HepG2 (cell line): Measurements from ENCODE around the gene NOG. TPM values are rescaled to one million over a fixed set of nuclear protein-coding genes. Genes with fewer than 3 reads are reported as not detected.
A peak's percentile ranks its signal among the peaks of the same experiment; 100 is the strongest.

Experiments used
- ATAC-seq: fragments of 200-7000 bp; cut with Tn5 transposase; 3 replicates; pipeline ENCODE4 v1.9.1; 2020; ENCODE audit warnings: mild to moderate bottlenecking, moderate library complexity
- BruUV-seq: library from RNA; stranded (reverse); fragments of 400-500 nt; replicated peaks from 2 replicates; lab custom pipeline; 2021; lab: Mats Ljungman, UMichigan
- CTCF ChIA-PET: fragments of 300-600 bp; formaldehyde crosslinking; extraction: SDS; loops from one replicate; lab custom pipeline; 2021; ENCODE audit warnings: low total read pairs, inconsistent platforms, low intra/inter-chr PET ratio; lab: Yijun Ruan, JAX
- POLR2A ChIA-PET: fragments of 350-600 bp; sonication (Branson Sonifier 250); formaldehyde crosslinking; loops from one replicate; lab custom pipeline; 2020; ENCODE audit warnings: antibody characterized with exemption, inconsistent platforms; lab: Yijun Ruan, JAX
- DNase-seq: peaks from one replicate; pipeline ENCODE4 v3.0.0-alpha.2; 2015; ENCODE audit warnings: low spot score
- FAIRE-seq: peaks from 3 replicates; lab custom pipeline; 2011; peaks lifted over from hg19 to GRCh38; lab: Jason Lieb, UNC
- H2AFZ ChIP-seq: one replicate; pipeline ENCODE4 v1.6.1; 2011; ENCODE audit warnings: low read length, inconsistent platforms
- H3K27ac ChIP-seq: fragments of 300-600 bp; 3 replicates; pipeline ENCODE4 v1.8.0; 2011; ENCODE audit warnings: mixed run types, mild to moderate bottlenecking, mixed read lengths, low read length, inconsistent platforms; ENCODE audit not compliant: insufficient read depth; ENCODE audit errors: extremely low read length
- H3K27me3 ChIP-seq, 2 experiments: fragments of 200-600 bp in 1 of 2; 2 replicates in 1 of 2; 3 replicates in 1 of 2; pipeline versions ENCODE4 v1.6.0 to v1.8.0; 2011; ENCODE audit warnings: low read length in 2 of 2, mild to moderate bottlenecking in 2 of 2, moderate library complexity in 2 of 2, inconsistent platforms in 1 of 2; ENCODE audit not compliant: insufficient read depth in 2 of 2, control insufficient read depth in 1 of 2
- H3K36me3 ChIP-seq, 2 experiments: fragments of 200-600 bp in 1 of 2; replicated peaks in 1 of 2; 2 replicates in 1 of 2; 3 replicates in 1 of 2; pipeline versions ENCODE4 v1.5.1 to v1.8.0; 2011; ENCODE audit warnings: low read length in 2 of 2, inconsistent platforms in 1 of 2; ENCODE audit not compliant: insufficient read depth in 2 of 2, control insufficient read depth in 1 of 2
- H3K4me1 ChIP-seq: 2 replicates; pipeline ENCODE4 v1.5.1; 2012; ENCODE audit warnings: low read length, inconsistent platforms; ENCODE audit not compliant: insufficient read depth
- H3K4me2 ChIP-seq: 2 replicates; pipeline ENCODE4 v1.6.0; 2011; ENCODE audit warnings: low read depth, low read length, inconsistent platforms
- H3K4me3 ChIP-seq, 3 experiments: fragments of 200-600 bp in 1 of 3; sonication (generic), shearing (Covaris generic) in 1 of 3; replicated peaks in 1 of 3; 2 replicates each; pipeline ENCODE4 v1.5.1; 2011 to 2016; ENCODE audit warnings: low read length in 3 of 3, inconsistent platforms in 2 of 3, low read depth in 2 of 3, mild to moderate bottlenecking in 2 of 3, control low read depth in 1 of 3, mixed read lengths in 1 of 3; ENCODE audit not compliant: insufficient read depth in 1 of 3
- H3K79me2 ChIP-seq: one replicate; pipeline ENCODE4 v1.6.1; 2011; ENCODE audit warnings: low read length, inconsistent platforms; ENCODE audit not compliant: insufficient read depth
- H3K9ac ChIP-seq: 2 replicates; pipeline ENCODE4 v1.6.0; 2011; ENCODE audit warnings: mild to moderate bottlenecking, low read depth, low read length, inconsistent platforms; ENCODE audit not compliant: insufficient read depth
- H3K9me3 ChIP-seq: 2 replicates; pipeline ENCODE4 v1.5.1; 2012; ENCODE audit warnings: mild to moderate bottlenecking, low read length
- H4K20me1 ChIP-seq: 2 replicates; pipeline ENCODE4 v1.6.0; 2011; ENCODE audit warnings: inconsistent platforms, mild to moderate bottlenecking, low read length, moderate library complexity; ENCODE audit not compliant: insufficient read depth
- ASH2L ChIP-seq: fragments of 300-600, 200-600 bp; sonication (generic); IDR thresholded peaks from 2 replicates; pipeline ENCODE4 v1.7.0; 2017; ENCODE audit warnings: low read depth, mild to moderate bottlenecking, moderate library complexity, mixed read lengths, low read length; ENCODE audit not compliant: insufficient read length
- CBX2 ChIP-seq, 2 experiments: fragments of 200-600 bp in 1 of 2; sonication (generic); formaldehyde crosslinking in 1 of 2; IDR thresholded peaks; 2 replicates each; pipeline versions ENCODE4 v1.7.0 to v1.8.1; 2018 to 2022; ENCODE audit warnings: low read depth in 2 of 2, low read length in 1 of 2, mild to moderate bottlenecking in 1 of 2, missing genetic modification reagents in 1 of 2
- CREB3 ChIP-seq: sonication (generic); formaldehyde crosslinking; IDR thresholded peaks from 2 replicates; pipeline ENCODE4 v1.5.0; 2020; ENCODE audit warnings: missing genetic modification reagents
- E2F2 ChIP-seq: sonication (generic); formaldehyde crosslinking; IDR thresholded peaks from 2 replicates; pipeline ENCODE4 v1.4.0; 2020; ENCODE audit warnings: missing genetic modification reagents, borderline replicate concordance
- SNAPC2 ChIP-seq: sonication (generic); formaldehyde crosslinking; IDR thresholded peaks from 2 replicates; pipeline ENCODE4 v1.8.1; 2022; ENCODE audit warnings: mild to moderate bottlenecking, missing genetic modification reagents
- ZNF350 ChIP-seq: sonication (generic); formaldehyde crosslinking; IDR thresholded peaks from 2 replicates; pipeline ENCODE4 v1.4.0; 2020; ENCODE audit warnings: mild to moderate bottlenecking, low read depth, missing genetic modification reagents, borderline replicate concordance
- whole genome bisulfite sequencing: methylation state at CpG from one replicate; pipeline ENCODE4 v1.1.6; 2017; ENCODE audit warnings: low lambda C conversion rate; 5-methylcytosine and 5-hydroxymethylcytosine counted together
- in situ Hi-C: cut with HindIII; loops from 2 replicates; pipeline ENCODE4 v1.10.0; 2017; ENCODE audit warnings: low pct_unique_long_range_greater_than_20kb; ENCODE audit not compliant: extremely low pct_ligation_motif_present
- intact Hi-C: fragments of 100-400 bp; cut with micrococcal nuclease; formaldehyde crosslinking; loops from one replicate; pipeline ENCODE4 v1.10.0; 2022; ENCODE audit not compliant: unreplicated experiment
- polyA plus RNA-seq, 8 experiments: library from polyadenylated mRNA; depleted of rRNA in 3 of 8; stranded (reverse) in 7 of 8; unstranded in 1 of 8; fragments of >200 nt; fragmentation: Illumina TruSeq in 4 of 8; extraction: Trizol in 4 of 8; gene quantifications; 2 replicates each; pipeline versions ENCODE4 v1.2.1 to v1.2.3, GENCODE V29; 2011 to 2016; ENCODE audit warnings: low read depth in 4 of 8, missing spikeins in 1 of 8, mixed read lengths in 1 of 8; ENCODE audit not compliant: insufficient read depth in 1 of 8
- total RNA-seq, 5 experiments: library from RNA; depleted of rRNA; stranded (reverse); fragments of >200 nt; fragmentation: Illumina TruSeq; extraction: Trizol; gene quantifications; 2 replicates each; pipeline ENCODE4 v1.2.3, GENCODE V29; 2016; ENCODE audit warnings: low read depth in 1 of 5
- TF ChIP-seq, protein P1 (sequence below): sonication (generic); formaldehyde crosslinking; IDR thresholded peaks from 2 replicates; pipeline ENCODE4 v1.4.0; 2020; ENCODE audit warnings: mild to moderate bottlenecking, missing genetic modification reagents

NOG gene
- total and polyA plus RNA-seq, 2 of the 13 experiments (the other 11 are each of a cell fraction or from before 2014, with no cell fraction given): not detected

GRCh38 chr17:56595108-56595418, 1.6 kb downstream of the NOG start:
- no peaks in the 10 kb centered on the region for H3K36me3 ChIP-seq
- no peak for TF ChIP-seq ASH2L
- TF ChIP-seq CREB3 (CRISPR knock-in tag): no peak
- TF ChIP-seq, protein P1, sequence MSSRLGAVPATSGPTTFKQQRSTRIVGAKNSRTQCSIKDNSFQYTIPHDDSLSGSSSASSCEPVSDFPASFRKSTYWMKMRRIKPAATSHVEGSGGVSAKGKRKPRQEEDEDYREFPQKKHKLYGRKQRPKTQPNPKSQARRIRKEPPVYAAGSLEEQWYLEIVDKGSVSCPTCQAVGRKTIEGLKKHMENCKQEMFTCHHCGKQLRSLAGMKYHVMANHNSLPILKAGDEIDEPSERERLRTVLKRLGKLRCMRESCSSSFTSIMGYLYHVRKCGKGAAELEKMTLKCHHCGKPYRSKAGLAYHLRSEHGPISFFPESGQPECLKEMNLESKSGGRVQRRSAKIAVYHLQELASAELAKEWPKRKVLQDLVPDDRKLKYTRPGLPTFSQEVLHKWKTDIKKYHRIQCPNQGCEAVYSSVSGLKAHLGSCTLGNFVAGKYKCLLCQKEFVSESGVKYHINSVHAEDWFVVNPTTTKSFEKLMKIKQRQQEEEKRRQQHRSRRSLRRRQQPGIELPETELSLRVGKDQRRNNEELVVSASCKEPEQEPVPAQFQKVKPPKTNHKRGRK (CRISPR knock-in tag): no peak
- TF ChIP-seq SNAPC2 (CRISPR knock-in tag): no peak
- TF ChIP-seq ZNF350: no peak
- no peak for TF ChIP-seq E2F2 (CRISPR knock-in tag)
- peak; percentile 85; the same call in 1 of the 2 replicates for TF ChIP-seq CBX2 (IDR thresholded peaks at IDR 0.05; ENCODE audit: low read depth, low read length)
- no peak for TF ChIP-seq CBX2 (CRISPR knock-in tag; IDR thresholded peaks at IDR 0.05; ENCODE audit: low read depth)
- DNase-seq: no peak
- in situ Hi-C loops (loop anchor here (5.0 kb wide), 1 partner anchor 187 kb away; no protein-coding TSS in a partner anchor), intact Hi-C loops (no loop called here)
- H3K27me3 ChIP-seq: peaks cover 26 to 83% of the 10 kb centered on the region in 2 experiments
- no peak overlapping the region for H3K4me2 ChIP-seq
- no peak overlapping the region for H3K9ac ChIP-seq
- H2AFZ ChIP-seq: no peak overlapping the region
- no peak for ATAC-seq
- H3K4me3 ChIP-seq: no peak overlapping the region
- H3K27ac ChIP-seq: no peak overlapping the region
- no peaks in the 10 kb centered on the region for H4K20me1 ChIP-seq
- WGBS: 22% methylated on average over 7 of the region's 7 CpGs
- FAIRE-seq: no peak
- ChIA-PET POLR2A (no interaction called here), CTCF (no interaction called here)
- no peaks in the 10 kb centered on the region for H3K9me3 ChIP-seq
- peaks cover 14% of the 10 kb centered on the region; the same call in 1 of the 2 replicates for H3K4me1 ChIP-seq
- no TSS peak for BruUV-seq
- no peaks in the 10 kb centered on the region for H3K79me2 ChIP-seq
